ENCODE data around the gene PXDN. TPM values are rescaled to one million over a fixed set of nuclear protein-coding genes. Genes with fewer than 3 reads are reported as not detected.

The PXDN gene
- total RNA-seq, 1 experiment from 2014 or later: 146 TPM

DNA sequence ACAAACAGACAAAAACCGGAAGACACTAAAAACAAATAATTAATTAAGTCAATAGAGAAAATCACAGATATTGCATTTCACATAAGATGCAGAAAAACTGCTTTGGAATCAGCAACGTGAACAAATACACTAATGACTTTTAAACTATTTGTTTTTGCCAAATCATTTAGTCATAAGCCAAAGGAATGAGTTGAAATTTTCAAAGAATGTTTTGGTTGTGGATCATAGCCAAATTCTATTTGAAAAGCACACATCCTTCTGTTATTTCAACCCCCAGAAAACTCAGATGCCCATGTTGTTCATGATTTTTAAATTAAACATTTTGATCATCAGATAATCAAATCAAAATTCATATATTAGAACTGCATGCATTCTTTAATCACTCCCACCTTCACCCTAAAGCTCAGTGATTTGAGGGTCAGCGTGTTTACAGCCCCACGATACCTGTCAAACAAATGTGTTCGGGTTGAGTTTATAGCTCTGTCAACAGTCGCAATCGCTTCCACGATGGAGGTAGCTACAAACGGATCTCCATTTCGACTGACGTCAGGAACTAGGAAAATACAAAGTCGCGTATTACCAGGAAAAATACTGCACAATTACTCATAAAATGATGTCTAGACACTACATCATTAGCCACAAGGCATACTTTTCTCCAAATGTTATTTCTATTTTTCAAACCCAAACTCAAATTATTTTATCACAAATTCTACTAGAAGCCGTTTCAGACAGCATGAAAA lies 90.2 kb downstream of the PXDN start:
- ChIA-PET CTCF (no interaction called here), POLR2A (interaction anchor here (0.9 kb wide), 1 partner anchor 13 kb away, joined by 3 read pairs; no protein-coding TSS in a partner anchor)
- Mint-ChIP-seq H3K4me3 (no peak overlapping the region), H3K9me3 (no peaks in the 10 kb centered on the region), H3K4me1 (peaks cover 4% of the 10 kb centered on the region), H3K27me3 (ENCODE audit: low read depth) (no peaks in the 10 kb centered on the region), H3K36me3 (peaks cover 37% of the 10 kb centered on the region), H3K27ac (no peak overlapping the region; the same call in 1 of the 2 replicates)
- no peak for TF ChIP-seq RORB (CRISPR knock-in tag; IDR thresholded peaks at IDR 0.05)
- TF ChIP-seq, protein P1, sequence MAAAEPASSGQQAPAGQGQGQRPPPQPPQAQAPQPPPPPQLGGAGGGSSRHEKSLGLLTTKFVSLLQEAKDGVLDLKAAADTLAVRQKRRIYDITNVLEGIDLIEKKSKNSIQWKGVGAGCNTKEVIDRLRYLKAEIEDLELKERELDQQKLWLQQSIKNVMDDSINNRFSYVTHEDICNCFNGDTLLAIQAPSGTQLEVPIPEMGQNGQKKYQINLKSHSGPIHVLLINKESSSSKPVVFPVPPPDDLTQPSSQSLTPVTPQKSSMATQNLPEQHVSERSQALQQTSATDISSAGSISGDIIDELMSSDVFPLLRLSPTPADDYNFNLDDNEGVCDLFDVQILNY (CRISPR knock-in tag; IDR thresholded peaks at IDR 0.05): no peak
- TF ChIP-seq ZNF671 (CRISPR knock-in tag; IDR thresholded peaks at IDR 0.05): no peak
- no peak for TF ChIP-seq PRRX2 (CRISPR knock-in tag; IDR thresholded peaks at IDR 0.05)
- TF ChIP-seq ARID4B (CRISPR knock-in tag; IDR thresholded peaks at IDR 0.05; ENCODE audit: borderline replicate concordance): no peak
- no peak for TF ChIP-seq ZNF219 (CRISPR knock-in tag; IDR thresholded peaks at IDR 0.05; ENCODE audit: borderline replicate concordance)
- no peak for TF ChIP-seq JAZF1 (CRISPR knock-in tag; IDR thresholded peaks at IDR 0.05)
- TF ChIP-seq ZNF232 (CRISPR knock-in tag; IDR thresholded peaks at IDR 0.05): no peak
- TF ChIP-seq, protein P2, sequence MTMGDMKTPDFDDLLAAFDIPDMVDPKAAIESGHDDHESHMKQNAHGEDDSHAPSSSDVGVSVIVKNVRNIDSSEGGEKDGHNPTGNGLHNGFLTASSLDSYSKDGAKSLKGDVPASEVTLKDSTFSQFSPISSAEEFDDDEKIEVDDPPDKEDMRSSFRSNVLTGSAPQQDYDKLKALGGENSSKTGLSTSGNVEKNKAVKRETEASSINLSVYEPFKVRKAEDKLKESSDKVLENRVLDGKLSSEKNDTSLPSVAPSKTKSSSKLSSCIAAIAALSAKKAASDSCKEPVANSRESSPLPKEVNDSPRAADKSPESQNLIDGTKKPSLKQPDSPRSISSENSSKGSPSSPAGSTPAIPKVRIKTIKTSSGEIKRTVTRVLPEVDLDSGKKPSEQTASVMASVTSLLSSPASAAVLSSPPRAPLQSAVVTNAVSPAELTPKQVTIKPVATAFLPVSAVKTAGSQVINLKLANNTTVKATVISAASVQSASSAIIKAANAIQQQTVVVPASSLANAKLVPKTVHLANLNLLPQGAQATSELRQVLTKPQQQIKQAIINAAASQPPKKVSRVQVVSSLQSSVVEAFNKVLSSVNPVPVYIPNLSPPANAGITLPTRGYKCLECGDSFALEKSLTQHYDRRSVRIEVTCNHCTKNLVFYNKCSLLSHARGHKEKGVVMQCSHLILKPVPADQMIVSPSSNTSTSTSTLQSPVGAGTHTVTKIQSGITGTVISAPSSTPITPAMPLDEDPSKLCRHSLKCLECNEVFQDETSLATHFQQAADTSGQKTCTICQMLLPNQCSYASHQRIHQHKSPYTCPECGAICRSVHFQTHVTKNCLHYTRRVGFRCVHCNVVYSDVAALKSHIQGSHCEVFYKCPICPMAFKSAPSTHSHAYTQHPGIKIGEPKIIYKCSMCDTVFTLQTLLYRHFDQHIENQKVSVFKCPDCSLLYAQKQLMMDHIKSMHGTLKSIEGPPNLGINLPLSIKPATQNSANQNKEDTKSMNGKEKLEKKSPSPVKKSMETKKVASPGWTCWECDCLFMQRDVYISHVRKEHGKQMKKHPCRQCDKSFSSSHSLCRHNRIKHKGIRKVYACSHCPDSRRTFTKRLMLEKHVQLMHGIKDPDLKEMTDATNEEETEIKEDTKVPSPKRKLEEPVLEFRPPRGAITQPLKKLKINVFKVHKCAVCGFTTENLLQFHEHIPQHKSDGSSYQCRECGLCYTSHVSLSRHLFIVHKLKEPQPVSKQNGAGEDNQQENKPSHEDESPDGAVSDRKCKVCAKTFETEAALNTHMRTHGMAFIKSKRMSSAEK (CRISPR knock-in tag; IDR thresholded peaks at IDR 0.05; ENCODE audit: borderline replicate concordance): no peak
- TF ChIP-seq, protein P3, sequence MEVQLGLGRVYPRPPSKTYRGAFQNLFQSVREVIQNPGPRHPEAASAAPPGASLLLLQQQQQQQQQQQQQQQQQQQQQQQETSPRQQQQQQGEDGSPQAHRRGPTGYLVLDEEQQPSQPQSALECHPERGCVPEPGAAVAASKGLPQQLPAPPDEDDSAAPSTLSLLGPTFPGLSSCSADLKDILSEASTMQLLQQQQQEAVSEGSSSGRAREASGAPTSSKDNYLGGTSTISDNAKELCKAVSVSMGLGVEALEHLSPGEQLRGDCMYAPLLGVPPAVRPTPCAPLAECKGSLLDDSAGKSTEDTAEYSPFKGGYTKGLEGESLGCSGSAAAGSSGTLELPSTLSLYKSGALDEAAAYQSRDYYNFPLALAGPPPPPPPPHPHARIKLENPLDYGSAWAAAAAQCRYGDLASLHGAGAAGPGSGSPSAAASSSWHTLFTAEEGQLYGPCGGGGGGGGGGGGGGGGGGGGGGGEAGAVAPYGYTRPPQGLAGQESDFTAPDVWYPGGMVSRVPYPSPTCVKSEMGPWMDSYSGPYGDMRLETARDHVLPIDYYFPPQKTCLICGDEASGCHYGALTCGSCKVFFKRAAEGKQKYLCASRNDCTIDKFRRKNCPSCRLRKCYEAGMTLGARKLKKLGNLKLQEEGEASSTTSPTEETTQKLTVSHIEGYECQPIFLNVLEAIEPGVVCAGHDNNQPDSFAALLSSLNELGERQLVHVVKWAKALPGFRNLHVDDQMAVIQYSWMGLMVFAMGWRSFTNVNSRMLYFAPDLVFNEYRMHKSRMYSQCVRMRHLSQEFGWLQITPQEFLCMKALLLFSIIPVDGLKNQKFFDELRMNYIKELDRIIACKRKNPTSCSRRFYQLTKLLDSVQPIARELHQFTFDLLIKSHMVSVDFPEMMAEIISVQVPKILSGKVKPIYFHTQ (CRISPR knock-in tag; IDR thresholded peaks at IDR 0.05): no peak
- TF ChIP-seq ESRRA (CRISPR knock-in tag; IDR thresholded peaks at IDR 0.05; ENCODE audit: borderline replicate concordance): no peak
- TF ChIP-seq ZBTB21 (CRISPR knock-in tag; IDR thresholded peaks at IDR 0.05; ENCODE audit: borderline replicate concordance): no peak
- TF ChIP-seq, protein P4, sequence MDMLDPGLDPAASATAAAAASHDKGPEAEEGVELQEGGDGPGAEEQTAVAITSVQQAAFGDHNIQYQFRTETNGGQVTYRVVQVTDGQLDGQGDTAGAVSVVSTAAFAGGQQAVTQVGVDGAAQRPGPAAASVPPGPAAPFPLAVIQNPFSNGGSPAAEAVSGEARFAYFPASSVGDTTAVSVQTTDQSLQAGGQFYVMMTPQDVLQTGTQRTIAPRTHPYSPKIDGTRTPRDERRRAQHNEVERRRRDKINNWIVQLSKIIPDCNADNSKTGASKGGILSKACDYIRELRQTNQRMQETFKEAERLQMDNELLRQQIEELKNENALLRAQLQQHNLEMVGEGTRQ (CRISPR knock-in tag; IDR thresholded peaks at IDR 0.05): no peak
- no peak for TF ChIP-seq ZNF512 (CRISPR knock-in tag; IDR thresholded peaks at IDR 0.05; ENCODE audit: borderline replicate concordance)
- TF ChIP-seq MYBL2 (CRISPR knock-in tag; IDR thresholded peaks at IDR 0.05): no peak
- ATAC-seq (no peak), DNase-seq (ENCODE audit: low spot score) (no peak)
